ENCODE results near the gene CYP26A1.

DNA sequence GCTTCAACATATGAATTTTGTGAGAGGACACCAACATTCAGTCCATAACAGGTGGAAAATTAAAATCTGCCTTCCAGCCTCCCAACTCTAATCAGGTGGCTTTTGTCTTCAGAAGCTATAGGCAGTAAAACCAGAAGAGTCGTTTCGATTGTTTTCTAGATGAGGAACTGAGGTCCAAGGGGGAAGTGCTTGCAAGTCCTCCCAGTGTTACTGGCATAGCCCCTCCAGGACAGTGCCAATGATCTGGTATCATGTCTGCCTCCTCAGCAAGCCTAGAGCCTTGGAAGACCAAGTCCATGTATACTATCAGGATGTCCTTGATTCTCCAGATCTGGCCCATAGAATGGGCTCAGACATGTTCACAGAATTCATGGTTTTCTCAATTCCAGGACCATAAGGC lies 16.9 kb downstream of the CYP26A1 start:
- TF ChIP-seq, protein P1, sequence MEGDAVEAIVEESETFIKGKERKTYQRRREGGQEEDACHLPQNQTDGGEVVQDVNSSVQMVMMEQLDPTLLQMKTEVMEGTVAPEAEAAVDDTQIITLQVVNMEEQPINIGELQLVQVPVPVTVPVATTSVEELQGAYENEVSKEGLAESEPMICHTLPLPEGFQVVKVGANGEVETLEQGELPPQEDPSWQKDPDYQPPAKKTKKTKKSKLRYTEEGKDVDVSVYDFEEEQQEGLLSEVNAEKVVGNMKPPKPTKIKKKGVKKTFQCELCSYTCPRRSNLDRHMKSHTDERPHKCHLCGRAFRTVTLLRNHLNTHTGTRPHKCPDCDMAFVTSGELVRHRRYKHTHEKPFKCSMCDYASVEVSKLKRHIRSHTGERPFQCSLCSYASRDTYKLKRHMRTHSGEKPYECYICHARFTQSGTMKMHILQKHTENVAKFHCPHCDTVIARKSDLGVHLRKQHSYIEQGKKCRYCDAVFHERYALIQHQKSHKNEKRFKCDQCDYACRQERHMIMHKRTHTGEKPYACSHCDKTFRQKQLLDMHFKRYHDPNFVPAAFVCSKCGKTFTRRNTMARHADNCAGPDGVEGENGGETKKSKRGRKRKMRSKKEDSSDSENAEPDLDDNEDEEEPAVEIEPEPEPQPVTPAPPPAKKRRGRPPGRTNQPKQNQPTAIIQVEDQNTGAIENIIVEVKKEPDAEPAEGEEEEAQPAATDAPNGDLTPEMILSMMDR (IDR thresholded peaks at IDR 0.05; ENCODE audit: insufficient read depth, low read depth, low read length): no peak
- no peak for TF ChIP-seq EZH2 (IDR thresholded peaks at IDR 0.05; ENCODE audit: insufficient read depth, low read length)

Measured in astrocyte (in vitro differentiated cells and primary cell).